ENCODE measurements around the gene DDO.
"Not testable (repeated sequence)": the region's sequence is repeated elsewhere in the genome, so short reads cannot be mapped to it uniquely, and the experiment has no call there.

Gene DDO

DNA sequence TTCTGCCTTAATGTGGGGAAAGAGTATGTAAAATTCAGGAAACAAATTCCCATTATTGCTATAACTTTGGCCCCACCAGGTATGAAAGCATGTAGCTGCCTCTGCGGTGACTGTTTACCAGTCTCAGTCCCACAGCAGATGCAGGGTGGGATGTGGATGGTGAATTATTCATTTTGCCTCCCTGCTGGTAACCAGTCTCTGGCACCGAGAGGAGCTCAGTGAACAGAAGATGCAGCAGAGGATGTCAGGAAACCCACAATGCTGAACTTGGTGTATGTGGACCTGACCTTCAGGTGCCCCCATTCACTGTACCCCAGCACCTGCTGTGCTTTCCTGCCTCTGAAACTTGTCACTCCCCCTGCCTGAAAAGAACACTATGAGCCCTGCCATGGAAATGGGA, 48.4 kb downstream of the DDO start:
- no peak for DNase-seq

DNA sequence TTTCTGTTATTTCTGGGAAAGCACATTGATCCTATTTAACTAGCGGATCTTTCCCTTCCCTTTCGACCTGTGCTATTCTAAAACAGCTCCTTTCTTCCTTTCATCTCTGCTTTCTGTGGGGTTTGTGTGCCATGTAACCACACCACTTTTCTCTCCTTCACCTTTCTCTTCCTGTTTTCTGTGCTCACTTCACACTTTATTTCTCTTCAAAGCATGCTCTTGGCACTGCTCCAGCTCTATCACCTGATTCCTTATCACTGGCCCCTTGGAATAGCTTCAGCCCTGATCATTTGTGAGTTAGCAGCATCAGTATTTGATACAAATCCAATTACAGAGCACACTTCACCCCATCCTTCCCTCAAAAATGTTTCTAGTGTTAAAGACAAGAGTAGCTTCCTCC, 49.1 kb downstream of the DDO start:
- no peak for DNase-seq

DNA sequence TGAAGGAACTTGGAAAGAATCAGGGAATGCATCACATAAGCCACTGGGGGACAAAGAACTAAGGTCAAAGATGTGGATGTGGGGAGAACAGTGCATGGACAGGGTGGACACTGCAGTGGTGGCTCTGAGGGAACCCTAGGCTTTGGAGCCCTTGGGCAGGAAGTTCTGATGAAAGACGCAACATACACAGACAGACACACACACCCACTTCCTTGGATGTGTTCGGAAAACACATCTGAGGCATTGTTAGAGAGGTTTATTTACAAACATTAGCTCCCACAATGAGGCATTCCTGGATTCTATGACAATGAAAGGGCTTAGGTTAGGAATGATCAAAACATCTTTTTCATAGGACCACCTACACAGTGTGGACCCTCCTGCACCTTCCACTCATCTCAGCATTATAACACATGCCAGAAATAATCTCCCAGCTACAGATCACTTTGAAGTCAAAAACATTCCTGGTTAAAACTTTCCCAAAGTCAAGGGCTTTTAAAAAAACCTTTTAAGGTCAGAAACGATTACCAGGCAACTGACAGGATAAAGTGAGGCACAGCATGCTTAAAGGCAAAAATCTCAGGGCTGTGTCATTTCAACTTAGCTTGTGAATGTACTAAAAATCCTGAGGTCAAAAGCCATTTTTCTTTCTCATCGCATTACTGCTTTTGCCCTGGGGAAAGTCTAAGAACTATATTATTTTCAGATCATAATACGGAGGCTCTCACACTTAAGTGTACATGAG, 50.8 kb downstream of the DDO start:
- no peak for DNase-seq

DNA sequence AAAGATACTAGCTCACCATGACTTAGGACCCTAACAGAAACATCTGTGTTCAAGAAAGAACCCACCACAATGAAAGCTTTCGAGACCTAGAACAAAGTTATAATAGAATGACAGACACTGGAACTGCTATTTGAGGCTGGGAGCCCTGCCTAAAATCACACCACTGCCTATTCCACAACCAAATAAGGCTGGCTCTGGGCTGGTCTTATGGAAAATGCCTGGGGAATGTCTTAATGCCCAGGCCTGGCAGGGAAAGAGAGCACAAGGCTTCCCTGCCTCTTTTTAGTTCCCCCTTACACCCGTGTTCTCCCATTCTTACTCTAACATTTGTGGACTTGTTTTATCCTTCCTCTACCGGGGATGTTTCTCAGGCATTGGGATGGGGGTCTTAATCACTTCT, 51.6 kb downstream of the DDO start:
- no peak for DNase-seq

DNA sequence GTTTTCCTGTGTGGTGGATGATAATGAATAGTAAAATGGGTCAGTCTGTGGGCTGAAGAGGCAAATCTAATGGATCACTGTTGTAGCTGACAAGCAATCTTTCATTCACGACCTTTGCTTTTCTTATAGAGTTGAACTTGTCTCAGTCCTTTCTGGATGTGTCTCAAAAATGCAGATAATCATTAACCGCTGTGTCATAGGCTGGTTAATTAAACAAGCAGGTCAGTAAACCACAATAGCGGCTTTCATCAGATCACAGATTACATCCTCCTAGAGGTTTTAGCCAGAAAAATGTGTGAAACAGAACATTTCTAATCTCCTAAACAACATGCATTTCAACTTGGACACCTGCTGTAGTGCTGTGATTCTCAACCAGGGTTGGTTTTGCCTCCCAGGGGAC, 54.7 kb downstream of the DDO start:
- DNase-seq, result no peak

DNA sequence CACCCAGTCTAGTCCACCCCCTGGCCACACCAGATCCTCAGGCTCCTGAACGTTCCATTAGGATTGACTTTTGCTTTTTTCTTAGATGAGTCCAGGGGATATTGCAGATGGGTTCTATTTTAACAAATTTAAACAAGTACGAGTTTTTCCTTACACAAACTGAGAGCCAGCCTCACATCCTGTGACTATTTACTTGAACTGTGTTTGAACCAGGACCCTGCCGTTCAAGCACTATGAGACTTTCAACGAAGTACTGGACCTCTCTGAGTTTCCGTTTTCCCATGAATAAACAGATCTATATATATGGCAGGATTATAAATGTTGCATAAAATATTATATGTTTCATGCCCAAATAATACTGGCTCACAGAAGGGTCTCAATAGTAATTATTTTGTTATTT, 55.8 kb downstream of the DDO start:
- no peak for DNase-seq

DNA sequence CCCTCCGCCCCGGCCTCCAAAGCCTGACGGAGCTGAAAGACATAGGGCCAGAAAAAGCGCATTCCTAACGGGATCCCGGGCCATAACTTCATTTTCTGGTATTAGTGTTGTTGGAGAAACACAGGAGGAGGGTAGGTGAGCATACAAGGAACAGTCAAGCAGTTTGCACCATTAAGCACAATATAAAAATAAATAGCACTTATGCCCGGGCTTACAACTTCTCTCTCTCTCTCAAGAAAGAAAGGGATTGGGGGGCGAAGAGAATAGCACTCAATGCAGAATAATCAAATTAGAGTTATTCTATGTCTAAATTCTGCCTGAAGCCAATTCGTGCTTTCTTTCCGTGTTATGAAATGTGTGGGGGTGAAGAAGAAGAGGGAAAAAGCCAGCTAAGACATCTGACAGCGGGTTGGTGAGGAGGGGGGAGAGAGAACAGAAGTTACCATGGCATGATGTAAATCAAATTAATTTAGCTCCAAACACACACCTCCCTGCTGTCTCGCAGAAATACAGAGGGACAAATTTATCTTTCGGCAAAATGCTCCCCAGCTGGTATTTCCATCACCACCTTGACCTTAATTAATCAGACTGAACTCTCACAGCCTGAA, 56.7 kb downstream of the DDO start:
- no peak for DNase-seq

DNA sequence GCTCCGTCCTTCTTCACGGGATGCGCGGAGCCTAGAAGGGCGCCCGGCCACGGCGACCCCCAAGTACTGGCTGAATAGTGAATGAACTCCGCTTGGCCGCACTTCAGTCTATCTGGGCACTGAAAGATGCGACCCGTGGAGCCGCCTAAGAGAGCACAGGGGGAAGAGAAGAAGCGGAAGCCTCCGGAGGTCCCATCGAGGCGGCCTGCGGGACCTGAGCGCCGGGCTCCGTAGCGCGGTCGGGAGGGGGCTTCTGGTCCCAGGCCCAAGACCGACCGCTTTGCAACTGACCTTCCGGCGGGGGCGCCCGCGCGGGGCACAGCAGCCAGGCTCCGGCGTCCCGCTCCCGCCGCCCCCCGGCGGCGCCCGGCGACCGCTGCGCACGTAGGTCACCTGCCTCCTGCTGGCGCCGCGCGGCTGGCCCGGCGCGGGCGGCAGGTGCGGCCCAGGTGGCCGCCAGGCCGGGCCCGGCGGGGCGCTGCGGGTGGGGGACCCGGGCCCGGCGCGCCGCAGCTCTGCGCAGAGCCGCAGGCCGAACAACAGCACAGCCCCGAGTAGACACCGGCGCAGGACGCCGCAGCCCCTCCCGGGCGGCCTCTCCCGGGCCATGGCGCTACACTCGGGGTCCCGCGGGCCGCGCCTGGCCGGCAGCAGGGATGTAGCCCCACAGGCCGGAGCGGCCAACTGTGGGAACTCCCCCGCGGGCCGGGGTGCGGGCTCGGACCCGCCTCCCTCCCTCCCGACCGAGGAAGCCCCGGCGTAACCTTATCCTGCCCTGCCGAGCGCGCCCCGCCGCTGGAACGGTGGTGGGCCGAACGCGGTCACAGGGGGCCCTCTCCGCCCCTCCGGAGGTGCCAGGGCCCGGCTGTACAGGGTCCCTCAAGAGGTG, 57.5 kb downstream of the DDO start, which contains the start of gene METTL24:
Gene METTL24 (minus strand): TSS at position 686 of the 889 bp plus-strand sequence. CDS start 77 bp downstream, at position 609.
- DNase-seq, result no peak

DNA sequence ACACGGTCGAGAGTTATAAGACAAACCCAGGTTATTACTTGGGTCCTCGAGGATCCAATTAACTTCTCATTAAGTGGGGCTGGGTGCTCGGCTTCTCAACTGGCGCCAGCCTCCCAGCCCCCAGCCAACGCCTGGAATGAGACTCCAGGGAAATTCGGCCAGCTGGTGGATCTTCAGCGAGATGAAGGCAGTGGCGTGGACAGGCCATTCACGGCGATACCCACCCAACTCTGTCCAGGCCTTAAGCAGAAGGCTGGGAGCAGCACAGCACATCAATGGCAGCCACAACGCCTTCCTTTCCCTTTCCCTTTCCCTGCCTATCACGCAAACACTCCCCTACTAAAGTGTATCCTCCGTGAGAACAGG, 58.1 kb downstream of the DDO start:
- DNase-seq, result no peak

DNA sequence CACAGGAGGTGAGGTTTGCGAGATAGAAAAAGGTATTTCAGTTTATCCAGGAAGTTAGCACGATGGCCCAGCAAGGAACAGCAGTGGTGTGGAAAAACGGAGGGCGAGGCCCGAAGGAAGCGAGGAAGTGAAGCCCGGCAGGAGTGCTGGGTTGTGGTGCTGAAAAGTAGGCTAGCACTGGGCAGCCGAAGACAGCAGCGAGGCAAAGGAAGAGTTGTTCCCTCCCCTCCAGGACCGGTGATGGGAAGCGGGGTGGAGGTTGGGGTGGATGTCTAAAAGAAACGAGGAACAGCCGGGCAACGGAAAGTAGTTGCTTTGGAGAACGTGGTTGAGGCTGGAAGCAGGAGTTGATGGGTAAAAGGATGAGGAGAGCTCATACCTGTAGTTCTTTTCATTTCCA, 58.6 kb downstream of the DDO start:
- DNase-seq, result no peak

DNA sequence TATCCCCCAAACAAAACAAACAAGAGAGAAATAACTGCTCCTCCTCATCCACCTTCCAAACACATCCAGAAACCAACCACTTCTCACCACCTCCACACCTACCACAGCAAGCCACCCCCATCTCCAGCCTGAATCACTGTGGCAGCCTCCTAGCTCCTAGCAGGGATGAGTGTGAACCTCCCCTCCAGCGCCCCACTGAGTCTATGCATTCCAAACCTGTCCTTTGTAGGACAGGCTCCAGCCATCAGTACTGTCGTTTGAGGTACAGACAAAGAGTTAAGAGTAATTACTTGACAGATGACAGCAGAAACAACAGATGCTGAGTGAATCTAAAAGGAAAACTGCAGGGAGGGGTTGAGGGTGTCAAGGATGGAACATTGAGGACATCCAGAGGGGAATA, 59.6 kb downstream of the DDO start:
- no peak for DNase-seq

DNA sequence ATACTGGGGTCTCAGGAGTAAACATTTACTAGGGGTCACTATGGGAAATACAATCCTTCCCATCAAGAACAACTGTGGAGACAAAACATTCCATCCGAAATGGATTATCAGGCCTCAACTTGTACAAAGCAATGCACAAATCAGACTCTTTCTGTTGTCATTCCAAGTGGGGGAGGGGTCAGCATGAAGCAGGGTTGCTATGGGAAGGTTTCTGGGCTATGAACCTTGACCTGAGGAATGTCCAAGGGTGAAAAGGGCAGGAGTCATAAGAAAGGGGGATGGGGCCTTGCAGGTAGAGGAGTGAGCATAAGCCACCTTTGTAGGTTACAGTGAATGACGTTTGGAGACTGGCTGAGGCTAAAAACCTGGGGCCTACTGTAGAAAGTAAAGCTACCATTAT, 60.4 kb downstream of the DDO start:
- DNase-seq, result no peak

DNA sequence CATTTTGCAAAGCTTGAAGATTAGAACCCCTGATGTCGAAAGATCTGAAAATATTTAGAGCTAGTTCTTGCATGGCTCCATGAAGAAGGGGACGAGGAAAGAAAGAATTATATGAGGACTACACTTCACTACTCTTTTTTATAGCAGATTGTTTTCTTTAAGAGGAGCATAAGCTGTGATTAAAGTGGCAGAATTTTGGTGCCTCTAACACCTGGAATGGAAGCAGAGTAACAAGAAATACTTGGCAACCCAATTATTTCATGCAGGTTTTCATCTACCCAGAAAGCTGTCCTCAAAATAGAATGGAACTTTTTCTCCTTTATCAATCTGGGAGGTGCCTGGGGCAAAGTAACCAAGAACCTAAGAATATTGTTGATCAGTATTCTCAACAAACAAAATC, 61.2 kb downstream of the DDO start:
- no peak for DNase-seq

DNA sequence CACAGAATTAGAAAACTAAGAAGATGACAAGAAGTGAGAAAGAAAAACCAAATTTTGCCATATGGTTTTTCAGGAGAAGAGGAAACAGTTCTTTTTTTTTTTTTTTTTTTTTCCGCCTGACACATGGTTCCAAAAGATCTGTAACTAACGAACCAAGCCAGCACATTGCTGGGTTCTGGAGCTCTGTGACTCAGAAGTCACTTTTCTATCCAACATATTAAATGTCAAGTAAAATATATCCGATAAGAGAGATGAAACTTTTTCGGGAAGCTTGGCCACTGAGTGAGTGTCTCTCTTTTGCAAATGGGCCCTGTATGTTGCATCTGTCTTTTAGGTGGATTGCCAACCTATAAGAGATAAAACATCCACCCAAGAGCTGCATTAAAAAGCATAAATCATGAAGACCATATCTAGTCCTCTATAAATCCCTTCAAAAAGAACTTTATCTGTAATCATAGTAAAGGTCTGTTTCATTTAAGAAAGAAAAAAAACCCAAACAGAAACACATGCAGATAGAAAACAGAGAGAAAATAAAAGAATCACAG, 61.8 kb downstream of the DDO start:
- DNase-seq, result no peak

DNA sequence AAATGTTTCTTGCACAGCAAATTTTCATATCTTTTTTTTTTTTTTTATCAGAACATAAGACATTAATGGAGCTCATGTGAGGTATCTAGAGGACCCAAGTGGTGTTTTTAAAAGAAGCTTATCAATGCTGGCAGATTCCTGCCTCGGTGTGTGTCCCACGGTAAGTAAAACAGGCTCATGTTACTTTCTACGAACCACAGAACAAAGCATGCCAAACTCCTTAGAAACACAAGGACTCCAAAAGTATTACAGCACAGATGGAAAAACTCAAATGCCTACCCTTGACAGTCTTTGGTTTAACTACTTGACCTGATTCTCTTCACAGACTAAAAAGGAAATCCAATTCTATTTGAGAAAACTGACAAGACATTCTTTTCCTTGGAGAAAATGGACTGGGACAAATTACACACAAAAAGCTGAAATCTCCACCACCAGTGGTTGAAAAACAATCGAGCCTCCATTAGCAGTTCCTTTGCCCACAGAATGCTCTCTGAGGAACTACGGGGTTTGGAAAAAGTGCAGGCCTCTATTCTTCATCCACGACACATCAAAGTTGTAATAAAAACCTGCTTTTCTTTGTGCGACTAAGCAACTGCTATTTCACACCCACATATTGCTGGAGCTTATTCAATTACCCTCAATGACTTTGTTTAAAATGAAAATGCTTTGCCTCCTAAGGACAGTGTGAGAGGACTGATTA, 62.7 kb downstream of the DDO start:
- no peak for DNase-seq

DNA sequence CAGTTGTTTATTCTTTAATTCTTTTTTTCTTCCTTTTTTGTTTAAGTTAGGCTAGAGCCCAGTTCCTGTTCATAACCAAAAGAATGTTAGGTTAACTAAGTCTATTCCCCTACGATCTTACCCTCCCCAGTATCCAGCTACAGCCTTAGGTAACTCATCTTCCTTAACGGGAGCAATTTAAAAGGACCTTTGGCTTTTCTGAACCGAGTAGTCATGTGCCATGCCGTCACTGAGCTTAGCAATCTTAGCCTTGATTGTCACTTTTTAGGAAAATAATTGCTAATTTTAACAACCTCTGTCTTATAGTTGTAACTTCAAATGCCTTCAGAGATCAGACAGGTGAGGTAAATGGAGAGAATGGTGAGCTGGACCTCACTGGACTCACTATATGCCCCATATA, 63.4 kb downstream of the DDO start:
- DNase-seq, result no peak

DNA sequence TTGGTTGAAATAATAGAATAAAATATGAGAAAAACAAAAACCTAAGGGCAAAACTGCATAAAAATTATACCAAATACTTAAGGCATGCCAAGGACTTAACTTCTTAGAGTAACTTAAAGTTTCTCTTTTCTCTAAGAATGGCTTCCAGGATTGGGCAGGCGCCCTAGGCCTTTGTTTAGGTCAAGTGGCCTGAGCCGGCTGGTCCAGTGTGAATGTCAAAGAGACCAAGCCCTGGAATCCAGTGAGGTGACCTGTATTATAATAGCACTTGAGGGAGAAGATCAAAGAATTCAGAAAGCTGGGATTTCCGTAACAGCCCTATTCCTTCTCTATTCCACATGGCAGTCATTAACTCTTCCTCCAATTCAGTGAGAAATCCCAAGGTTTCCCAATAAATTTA, 63.8 kb downstream of the DDO start:
- DNase-seq, result no peak

DNA sequence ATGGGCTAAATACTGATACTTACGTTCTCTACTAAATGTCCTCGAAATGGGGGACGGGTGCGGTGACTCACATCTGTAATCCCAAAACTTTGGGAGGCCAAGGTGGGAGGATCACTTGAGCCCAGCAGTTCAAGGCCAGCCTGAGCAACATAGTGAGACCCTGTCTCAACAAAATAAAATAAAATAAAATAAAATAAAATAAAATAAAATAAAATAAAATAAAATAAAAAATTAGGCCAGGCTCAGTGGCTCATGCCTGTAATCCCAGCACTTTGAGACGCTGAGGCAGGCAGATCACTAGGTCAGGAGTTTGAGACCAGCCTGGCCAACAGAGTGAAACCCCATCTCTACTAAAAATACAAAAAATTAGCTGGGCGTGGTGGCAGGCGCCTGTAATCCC, 64.8 kb downstream of the DDO start:
- not testable (repeated sequence) for DNase-seq

DNA sequence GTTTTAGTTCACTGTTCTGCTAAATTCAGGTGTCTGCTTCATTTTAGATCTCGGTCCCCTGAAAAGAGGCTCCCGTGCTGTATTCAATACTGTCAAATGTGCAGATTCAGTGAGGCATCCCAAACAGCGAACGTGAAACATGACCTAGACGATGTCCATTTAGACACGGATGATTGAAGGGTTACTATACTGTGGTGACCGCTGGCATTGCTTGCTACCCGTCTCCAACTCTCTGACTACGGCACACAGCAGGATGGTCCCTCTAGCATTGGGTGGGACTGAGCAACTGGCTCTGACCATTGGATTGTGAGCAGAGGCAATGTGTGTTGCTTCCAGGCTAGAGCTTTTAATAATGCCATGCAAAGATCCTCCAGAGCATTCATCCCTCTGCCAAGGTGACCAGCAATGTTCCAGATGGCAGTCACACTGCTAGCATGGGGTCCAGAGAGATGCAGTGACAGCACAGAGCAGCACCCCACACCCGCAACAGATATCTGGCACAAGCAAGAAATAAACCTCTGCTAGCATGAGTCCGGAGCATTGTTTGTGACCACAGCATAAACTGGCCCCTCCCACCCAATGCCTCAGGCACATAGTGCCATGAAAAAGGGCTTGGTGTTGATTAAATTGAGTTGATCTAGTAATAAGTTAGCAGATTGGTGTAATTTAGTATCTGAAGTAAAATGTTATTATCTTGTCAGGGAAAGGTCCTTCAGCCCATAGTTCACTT, 66.2 kb downstream of the DDO start:
- no peak for DNase-seq

DNA sequence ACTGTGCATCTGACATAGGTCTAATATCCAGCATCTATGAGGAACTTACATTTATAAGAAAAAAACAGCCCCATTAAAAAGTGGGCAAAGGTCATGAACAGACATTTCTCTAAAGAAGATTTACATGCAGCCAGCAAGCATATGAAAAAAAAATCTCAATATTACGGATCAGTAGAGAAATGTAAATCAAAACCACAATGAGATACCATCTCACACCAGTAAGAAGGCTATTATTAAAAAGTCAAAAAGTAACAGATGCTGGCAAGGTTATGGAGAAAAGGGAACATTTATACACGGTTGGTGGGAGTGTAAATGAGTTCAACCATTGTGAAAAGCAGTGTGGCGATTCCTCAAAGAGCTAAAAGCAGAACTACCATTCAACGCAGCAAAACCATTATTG, 70.3 kb downstream of the DDO start:
- DNase-seq, result no peak

DNA sequence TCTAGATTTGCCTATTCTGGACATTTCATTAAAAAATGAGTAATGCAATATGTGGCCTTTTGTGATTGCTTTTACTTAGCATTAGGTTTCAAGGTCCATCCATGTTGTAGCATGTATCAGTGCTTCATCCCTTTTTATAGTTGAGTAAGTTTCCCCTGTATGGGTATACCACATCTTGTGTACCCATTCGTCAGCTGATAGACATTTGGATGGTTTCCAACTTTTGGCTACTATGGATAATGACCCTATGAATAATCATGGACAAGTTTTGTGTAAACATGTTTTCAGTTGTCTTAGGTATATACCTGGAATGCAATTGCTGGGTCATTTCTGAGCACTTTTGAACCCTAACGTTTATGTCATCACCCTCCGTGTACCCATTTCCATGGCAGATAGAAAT, 72.6 kb downstream of the DDO start:
- DNase-seq, result no peak
